CD4-positive, CD25-positive, alpha-beta regulatory T cell (primary cell): Measurements from ENCODE around the gene MARK2. TPM values are rescaled to one million over a fixed set of nuclear protein-coding genes. Genes with fewer than 3 reads are reported as not detected.

Experiments used
- ATAC-seq, 2 donors: fragments of 150-1000 bp; cut with Tn5 transposase; one replicate each; pipeline ENCODE4 v1.10.0; 2021; ENCODE audit warnings: low read depth in 2 of 2, moderate number of reproducible peaks in 2 of 2, moderate library complexity in 1 of 2
- DNase-seq, 3 donors: peaks; one replicate each; pipeline versions ENCODE4 v3.0.0 to v3.0.0-alpha.2; 2012 to 2022; ENCODE audit warnings: mixed read lengths in 1 of 3
- H3K27ac ChIP-seq: one replicate; pipeline ENCODE4 v1.7.0; 2013; ENCODE audit warnings: mild to moderate bottlenecking, low read length; ENCODE audit not compliant: insufficient read depth, poor library complexity, severe bottlenecking
- H3K27me3 ChIP-seq: one replicate; pipeline ENCODE4 v1.7.0; 2013; ENCODE audit warnings: low read length; ENCODE audit not compliant: control insufficient read depth, insufficient read depth
- H3K36me3 ChIP-seq: one replicate; pipeline ENCODE4 v1.7.0; 2013; ENCODE audit warnings: mild to moderate bottlenecking, low read length, moderate library complexity; ENCODE audit not compliant: control insufficient read depth, insufficient read depth
- H3K4me1 ChIP-seq: 2 replicates; pipeline ENCODE4 v1.7.0; 2013; ENCODE audit warnings: mild to moderate bottlenecking, low read length; ENCODE audit not compliant: insufficient read depth, control insufficient read depth, poor library complexity, severe bottlenecking
- H3K4me3 ChIP-seq: one replicate; pipeline ENCODE4 v1.7.0; 2013; ENCODE audit warnings: low read depth, mild to moderate bottlenecking, low read length, moderate library complexity
- H3K9me3 ChIP-seq, 2 experiments: 1 replicate in 1 of 2; 2 replicates in 1 of 2; pipeline ENCODE4 v1.7.0; 2013; ENCODE audit warnings: low read length in 2 of 2, mild to moderate bottlenecking in 1 of 2, moderate library complexity in 1 of 2; ENCODE audit not compliant: control insufficient read depth in 2 of 2
- H3K27ac Mint-ChIP-seq, 3 donors: one replicate each; pipeline ENCODE4 v1.8.0; 2020 to 2022; ENCODE audit warnings: mild to moderate bottlenecking in 3 of 3, mixed read lengths in 3 of 3, moderate library complexity in 2 of 3
- H3K27me3 Mint-ChIP-seq: one replicate; pipeline ENCODE4 v1.8.0; 2022; ENCODE audit warnings: mild to moderate bottlenecking, mixed read lengths
- H3K36me3 Mint-ChIP-seq: one replicate; pipeline ENCODE4 v1.8.0; 2020; ENCODE audit warnings: mixed read lengths
- H3K4me1 Mint-ChIP-seq, 4 donors: one replicate each; pipeline ENCODE4 v1.8.0; 2020 to 2022; ENCODE audit warnings: mixed read lengths in 4 of 4, mild to moderate bottlenecking in 1 of 4
- H3K4me3 Mint-ChIP-seq, 4 donors: one replicate each; pipeline ENCODE4 v1.8.0; 2020 to 2022; ENCODE audit warnings: mild to moderate bottlenecking in 4 of 4, mixed read lengths in 4 of 4, moderate library complexity in 3 of 4
- H3K9me3 Mint-ChIP-seq, 7 donors: one replicate each; pipeline ENCODE4 v1.8.0; 2020 to 2022; ENCODE audit warnings: mixed read lengths in 7 of 7, mild to moderate bottlenecking in 3 of 7, moderate library complexity in 2 of 7
- polyA plus RNA-seq, 4 donors: library from polyadenylated mRNA; unstranded; fragments of 300-500 nt; fragmentation: Illumina TruSeq; gene quantifications; one replicate each; pipeline ENCODE4 v1.2.3, GENCODE V29; 2021
- total RNA-seq: library from RNA; stranded (reverse); gene quantifications from one replicate; pipeline ENCODE4 v1.2.3, GENCODE V29; 2022

MARK2 gene
- total and polyA plus RNA-seq, 5 donors from 2014 or later = 29.3 to 66.6 (median 38.5) TPM

GRCh38 chr11:63897459-63898146 lies 58.7 kb downstream of the MARK2 start:
- Mint-ChIP-seq H3K4me1 (peaks cover 14 to 27% (median 23%) of the 10 kb centered on the region in 4 donors), H3K27ac (peak overlapping the region in 1 of 3 donors; percentile 31)
- peaks cover 90% of the 10 kb centered on the region for H3K36me3 ChIP-seq

GRCh38 chr11:63901660-63902059 lies 62.8 kb downstream of the MARK2 start:
- H3K4me1 ChIP-seq = no peaks in the 10 kb centered on the region
- no peaks in the 10 kb centered on the region for H3K9me3 ChIP-seq
- H3K36me3 ChIP-seq = peaks cover 93% of the 10 kb centered on the region
- H3K4me1 Mint-ChIP-seq = peaks cover 3 to 12% (median 4%) of the 10 kb centered on the region in 4 donors
- DNase-seq (peak in 1 of 3 donors; percentile 38), ATAC-seq (no peak)
- no peak overlapping the region for H3K27ac ChIP-seq
- H3K27me3 ChIP-seq = no peaks in the 10 kb centered on the region
- H3K9me3 Mint-ChIP-seq = no peaks in the 10 kb centered on the region
- peaks cover 57% of the 10 kb centered on the region for H3K36me3 Mint-ChIP-seq
- no peak overlapping the region for H3K4me3 Mint-ChIP-seq
- H3K4me3 ChIP-seq = no peak overlapping the region
- H3K27me3 Mint-ChIP-seq = no peaks in the 10 kb centered on the region
- H3K27ac Mint-ChIP-seq = no peak overlapping the region

More at GRCh38 chr11:63897459-63898146, 58.7 kb downstream of the MARK2 start:
- Histone ChIP-seq H3K4me1 (no peaks in the 10 kb centered on the region), H3K27ac (no peak overlapping the region), H3K4me3 (no peak overlapping the region), H3K27me3 (no peaks in the 10 kb centered on the region), H3K9me3 (no peaks in the 10 kb centered on the region)
- no peak overlapping the region for H3K4me3 Mint-ChIP-seq
- ATAC-seq = no peak
- no peak for DNase-seq
- H3K36me3 Mint-ChIP-seq = peaks cover 48% of the 10 kb centered on the region
- H3K9me3 Mint-ChIP-seq = no peaks in the 10 kb centered on the region
- H3K27me3 Mint-ChIP-seq = no peaks in the 10 kb centered on the region

GRCh38 chr11:63903884-63904283 lies 65.0 kb downstream of the MARK2 start:
- H3K27me3 Mint-ChIP-seq = no peaks in the 10 kb centered on the region
- H3K9me3 Mint-ChIP-seq = no peaks in the 10 kb centered on the region
- no peak overlapping the region for H3K4me3 Mint-ChIP-seq
- DNase-seq (no peak), ATAC-seq (no peak)
- Histone ChIP-seq H3K4me3 (no peak overlapping the region), H3K27ac (no peak overlapping the region), H3K4me1 (no peaks in the 10 kb centered on the region), H3K27me3 (no peaks in the 10 kb centered on the region), H3K9me3 (no peaks in the 10 kb centered on the region), H3K36me3 (peaks cover 91% of the 10 kb centered on the region)
- no peak overlapping the region for H3K27ac Mint-ChIP-seq
- peaks cover 46% of the 10 kb centered on the region for H3K36me3 Mint-ChIP-seq
- H3K4me1 Mint-ChIP-seq = peaks cover 0 to 5% (median 4%) of the 10 kb centered on the region in 4 donors

GRCh38 chr11:63904743-63905142 lies 65.8 kb downstream of the MARK2 start:
- no peaks in the 10 kb centered on the region for H3K27me3 ChIP-seq
- Mint-ChIP-seq H3K4me3 (no peak overlapping the region), H3K36me3 (peaks cover 46% of the 10 kb centered on the region), H3K4me1 (peaks cover 0 to 5% (median 4%) of the 10 kb centered on the region in 4 donors), H3K9me3 (no peaks in the 10 kb centered on the region), H3K27me3 (no peaks in the 10 kb centered on the region), H3K27ac (no peak overlapping the region)
- no peak overlapping the region for H3K4me3 ChIP-seq
- no peaks in the 10 kb centered on the region for H3K9me3 ChIP-seq
- no peak for ATAC-seq
- no peak for DNase-seq
- no peaks in the 10 kb centered on the region for H3K4me1 ChIP-seq
- peaks cover 85% of the 10 kb centered on the region for H3K36me3 ChIP-seq
- no peak overlapping the region for H3K27ac ChIP-seq

GRCh38 chr11:63905179-63905578 lies 66.3 kb downstream of the MARK2 start:
- peaks cover 80% of the 10 kb centered on the region for H3K36me3 ChIP-seq
- no peak overlapping the region for H3K27ac Mint-ChIP-seq
- peaks cover 45% of the 10 kb centered on the region for H3K36me3 Mint-ChIP-seq

GRCh38 chr11:63906087-63906486 lies 67.2 kb downstream of the MARK2 start:
- Histone ChIP-seq H3K9me3 (no peaks in the 10 kb centered on the region), H3K27ac (no peak overlapping the region), H3K4me1 (no peaks in the 10 kb centered on the region), H3K27me3 (no peaks in the 10 kb centered on the region), H3K36me3 (peaks cover 71% of the 10 kb centered on the region), H3K4me3 (no peak overlapping the region)
- no peak for ATAC-seq
- H3K27ac Mint-ChIP-seq = peak overlapping the region in 1 of 3 donors; percentile 20
- no peaks in the 10 kb centered on the region for H3K27me3 Mint-ChIP-seq
- H3K36me3 Mint-ChIP-seq = peaks cover 37% of the 10 kb centered on the region
- DNase-seq = no peak
- no peaks in the 10 kb centered on the region for H3K9me3 Mint-ChIP-seq
- peaks cover 0 to 4% (median 2%) of the 10 kb centered on the region in 4 donors for H3K4me1 Mint-ChIP-seq
- no peak overlapping the region for H3K4me3 Mint-ChIP-seq

More at GRCh38 chr11:63905179-63905578, 66.3 kb downstream of the MARK2 start:
- Mint-ChIP-seq H3K27me3 (no peaks in the 10 kb centered on the region), H3K4me1 (peaks cover 0 to 5% (median 4%) of the 10 kb centered on the region in 4 donors), H3K4me3 (no peak overlapping the region), H3K9me3 (no peaks in the 10 kb centered on the region)
- H3K4me3 ChIP-seq = no peak overlapping the region
- no peak for ATAC-seq
- no peaks in the 10 kb centered on the region for H3K4me1 ChIP-seq
- H3K27ac ChIP-seq = no peak overlapping the region
- no peaks in the 10 kb centered on the region for H3K27me3 ChIP-seq
- no peak for DNase-seq
- H3K9me3 ChIP-seq = no peaks in the 10 kb centered on the region

- peaks cover 33% of the 10 kb centered on the region for H3K36me3 Mint-ChIP-seq
- no peak overlapping the region for H3K4me3 Mint-ChIP-seq
- no peaks in the 10 kb centered on the region for H3K4me1 ChIP-seq
- peaks cover 0 to 4% (median 1%) of the 10 kb centered on the region in 4 donors for H3K4me1 Mint-ChIP-seq
- no peak for ATAC-seq
- no peaks in the 10 kb centered on the region for H3K9me3 ChIP-seq
- H3K9me3 Mint-ChIP-seq = no peaks in the 10 kb centered on the region
- H3K27ac ChIP-seq = no peak overlapping the region
- H3K27ac Mint-ChIP-seq = no peak overlapping the region
- no peaks in the 10 kb centered on the region for H3K27me3 Mint-ChIP-seq
- DNase-seq = peak; percentile 27 to 62 (median 57)
- peaks cover 67% of the 10 kb centered on the region for H3K36me3 ChIP-seq
- H3K4me3 ChIP-seq = no peak overlapping the region
- H3K27me3 ChIP-seq = no peaks in the 10 kb centered on the region
These were observed 67.7 kb downstream of the MARK2 start for GRCh38 chr11:63906585-63906984.

GRCh38 chr11:63907063-63907462 lies 68.2 kb downstream of the MARK2 start:
- no peaks in the 10 kb centered on the region for H3K27me3 ChIP-seq
- Mint-ChIP-seq H3K9me3 (no peaks in the 10 kb centered on the region), H3K27ac (no peak overlapping the region), H3K4me1 (peaks cover 0 to 3% (median 1%) of the 10 kb centered on the region in 4 donors), H3K27me3 (no peaks in the 10 kb centered on the region), H3K36me3 (peaks cover 29% of the 10 kb centered on the region), H3K4me3 (no peak overlapping the region)
- H3K36me3 ChIP-seq = peaks cover 62% of the 10 kb centered on the region
- H3K4me3 ChIP-seq = no peak overlapping the region
- H3K4me1 ChIP-seq = no peaks in the 10 kb centered on the region
- no peak for ATAC-seq
- DNase-seq = no peak
- H3K27ac ChIP-seq = no peak overlapping the region
- no peaks in the 10 kb centered on the region for H3K9me3 ChIP-seq
